Measurements from ENCODE around the gene OLFM2.

Gene OLFM2

GRCh38 chr19:9941231-9941630 is 4.9 kb upstream of the OLFM2 start:
- Histone ChIP-seq H3K4me3 (replicated peaks; ENCODE audit: low read depth, low read length) (no peak overlapping the region), H3K36me3 (ENCODE audit: control insufficient read depth, insufficient read depth, low read length) (no peaks in the 10 kb centered on the region), H3K27me3 (replicated peaks; ENCODE audit: control insufficient read depth, insufficient read depth, low read length) (no peaks in the 10 kb centered on the region)
- TF ChIP-seq CTCF (IDR thresholded peaks at IDR 0.05; ENCODE audit: insufficient read depth, low read length, poor library complexity, severe bottlenecking) = no peak
- DNase-seq (ENCODE audit: extremely low read depth, insufficient read length) = no peak

GRCh38 chr19:9940778-9941177 is 4.5 kb upstream of the OLFM2 start:
- no peaks in the 10 kb centered on the region for H3K36me3 ChIP-seq (ENCODE audit: control insufficient read depth, insufficient read depth, low read length)
- no peak for DNase-seq (ENCODE audit: extremely low read depth, insufficient read length)
- no peak for TF ChIP-seq CTCF (IDR thresholded peaks at IDR 0.05; ENCODE audit: insufficient read depth, low read length, poor library complexity, severe bottlenecking)
- H3K27me3 ChIP-seq (replicated peaks; ENCODE audit: control insufficient read depth, insufficient read depth, low read length) = no peaks in the 10 kb centered on the region
- no peak overlapping the region for H3K4me3 ChIP-seq (replicated peaks; ENCODE audit: low read depth, low read length)

- Histone ChIP-seq H3K36me3 (ENCODE audit: control insufficient read depth, insufficient read depth, low read length) (no peaks in the 10 kb centered on the region), H3K27me3 (replicated peaks; ENCODE audit: control insufficient read depth, insufficient read depth, low read length) (0 out of 2 replicates have a peak, but pooled peaks cover 2% of the 10 kb centered on the region), H3K4me3 (replicated peaks; ENCODE audit: low read depth, low read length) (no peak overlapping the region)
- no peak for TF ChIP-seq CTCF (IDR thresholded peaks at IDR 0.05; ENCODE audit: insufficient read depth, low read length, poor library complexity, severe bottlenecking)
- no peak for DNase-seq (ENCODE audit: extremely low read depth, insufficient read length)
Measured at GRCh38 chr19:9939301-9939913, 3.1 kb upstream of the OLFM2 start.

GRCh38 chr19:9937001-9937411 is 691 bp upstream of the OLFM2 start:
- H3K36me3 ChIP-seq (ENCODE audit: control insufficient read depth, insufficient read depth, low read length) = no peaks in the 10 kb centered on the region
- peaks cover 2% of the 10 kb centered on the region; the same call in 1 of the 2 replicates for H3K27me3 ChIP-seq (replicated peaks; ENCODE audit: control insufficient read depth, insufficient read depth, low read length)
- TF ChIP-seq CTCF (IDR thresholded peaks at IDR 0.05; ENCODE audit: insufficient read depth, low read length, poor library complexity, severe bottlenecking) = no peak
- no peak overlapping the region for H3K4me3 ChIP-seq (replicated peaks; ENCODE audit: low read depth, low read length)
- no peak for DNase-seq (ENCODE audit: extremely low read depth, insufficient read length)

GRCh38 chr19:9935506-9936325 is 599 bp downstream of the OLFM2 start:
- no peak for DNase-seq (ENCODE audit: extremely low read depth, insufficient read length)
- TF ChIP-seq CTCF (IDR thresholded peaks at IDR 0.05; ENCODE audit: insufficient read depth, low read length, poor library complexity, severe bottlenecking) = no peak
- Histone ChIP-seq H3K27me3 (replicated peaks; ENCODE audit: control insufficient read depth, insufficient read depth, low read length) (peaks cover 2% of the 10 kb centered on the region; the same call in 1 of the 2 replicates), H3K36me3 (ENCODE audit: control insufficient read depth, insufficient read depth, low read length) (no peaks in the 10 kb centered on the region), H3K4me3 (replicated peaks; ENCODE audit: low read depth, low read length) (no peak overlapping the region)

All from GM06990 (cell line).